MM.1S (cell line): ENCODE data around the gene NEURL3.

Source experiments
- EZH2 ChIP-seq: fragments of 300-600 bp; sonication (generic); optimal IDR thresholded peaks from 2 replicates; pipeline ENCODE3; 2017; ENCODE audit warnings: low read depth, mild to moderate bottlenecking, antibody characterized with exemption, low read length, mixed read lengths
- TF ChIP-seq, protein P1 (sequence below): fragments of 300-600 bp; sonication (generic); IDR thresholded peaks from 2 replicates; pipeline ENCODE4 v1.5.1; 2016; ENCODE audit warnings: antibody characterized with exemption, low read length, mixed read lengths

DNA sequence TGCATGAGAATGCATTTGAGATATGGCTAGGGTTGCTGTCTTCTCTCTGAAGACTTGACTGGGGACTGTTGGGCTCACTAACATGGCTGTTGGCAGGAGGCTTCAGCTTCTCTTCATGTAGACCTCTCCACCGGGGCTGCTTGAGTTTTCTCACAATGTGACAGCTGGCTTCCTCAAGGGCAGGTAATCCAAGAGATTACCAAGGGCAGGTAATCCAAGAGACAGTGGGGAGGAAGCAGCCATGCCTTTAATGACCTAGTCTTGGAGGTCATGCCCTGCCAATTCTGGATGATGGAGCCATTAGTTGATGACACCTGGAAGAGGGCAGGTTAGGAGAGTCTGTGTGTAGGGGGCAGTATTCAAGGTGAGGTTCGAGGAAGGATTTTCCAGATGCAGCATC, 40.5 kb downstream of the NEURL3 start:
- TF ChIP-seq EZH2 = no peak
- TF ChIP-seq, protein P1, sequence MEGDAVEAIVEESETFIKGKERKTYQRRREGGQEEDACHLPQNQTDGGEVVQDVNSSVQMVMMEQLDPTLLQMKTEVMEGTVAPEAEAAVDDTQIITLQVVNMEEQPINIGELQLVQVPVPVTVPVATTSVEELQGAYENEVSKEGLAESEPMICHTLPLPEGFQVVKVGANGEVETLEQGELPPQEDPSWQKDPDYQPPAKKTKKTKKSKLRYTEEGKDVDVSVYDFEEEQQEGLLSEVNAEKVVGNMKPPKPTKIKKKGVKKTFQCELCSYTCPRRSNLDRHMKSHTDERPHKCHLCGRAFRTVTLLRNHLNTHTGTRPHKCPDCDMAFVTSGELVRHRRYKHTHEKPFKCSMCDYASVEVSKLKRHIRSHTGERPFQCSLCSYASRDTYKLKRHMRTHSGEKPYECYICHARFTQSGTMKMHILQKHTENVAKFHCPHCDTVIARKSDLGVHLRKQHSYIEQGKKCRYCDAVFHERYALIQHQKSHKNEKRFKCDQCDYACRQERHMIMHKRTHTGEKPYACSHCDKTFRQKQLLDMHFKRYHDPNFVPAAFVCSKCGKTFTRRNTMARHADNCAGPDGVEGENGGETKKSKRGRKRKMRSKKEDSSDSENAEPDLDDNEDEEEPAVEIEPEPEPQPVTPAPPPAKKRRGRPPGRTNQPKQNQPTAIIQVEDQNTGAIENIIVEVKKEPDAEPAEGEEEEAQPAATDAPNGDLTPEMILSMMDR = no peak
